HCT116 (cell line): Measurements from ENCODE around the gene TBCD. TPM values are rescaled to one million over a fixed set of nuclear protein-coding genes. Genes with fewer than 3 reads are reported as not detected.

ENCODE experiments used
- total RNA-seq: library from RNA; stranded (reverse); gene quantifications from one replicate; pipeline ENCODE4 v1.2.1, GENCODE V29; 2021; ENCODE audit not compliant: unreplicated experiment

TBCD gene
- total RNA-seq, 1 experiment from 2014 or later = 152 TPM

Other genes with a start within 250 kb of the TBCD start
- gene FOXK2, start 232.3 kb upstream of the TBCD start, total RNA-seq = 122 TPM
- 117 TPM for gene WDR45B, start 103.6 kb upstream of the TBCD start, total RNA-seq
- 22.1 TPM for gene RAB40B, start 53.4 kb upstream of the TBCD start, total RNA-seq
- 35.2 TPM for gene FN3KRP, start 35.4 kb upstream of the TBCD start, total RNA-seq
- gene FN3K, start 16.4 kb upstream of the TBCD start, total RNA-seq = 9.9 TPM
- gene ZNF750, start 88.0 kb downstream of the TBCD start, total RNA-seq = not detected